ENCODE data around the gene KMT5B.

Gene KMT5B

GRCh38 chr11:68168694-68169093, 44.4 kb downstream of the KMT5B start:
- TF ChIP-seq TAF1 (IDR thresholded peaks at IDR 0.05; ENCODE audit: low read depth, low read length) (no peak), PAX5 (IDR thresholded peaks at IDR 0.05; ENCODE audit: insufficient read depth, low read length, severe bottlenecking) (no peak), POU2F2 (IDR thresholded peaks at IDR 0.05; ENCODE audit: low read depth, low read length) (no peak), POLR2A (IDR thresholded peaks at IDR 0.05; ENCODE audit: low read depth, low read length) (no peak), SPI1 (IDR thresholded peaks at IDR 0.05; ENCODE audit: low read depth, low read length) (no peak), POLR2AphosphoS5 (IDR thresholded peaks at IDR 0.05; ENCODE audit: low read depth, low read length) (no peak)
- DNase-seq (ENCODE audit: insufficient read length, low spot score) (no peak), FAIRE-seq (no peak)

GRCh38 chr11:68167474-68167873, 45.6 kb downstream of the KMT5B start:
- DNase-seq (ENCODE audit: insufficient read length, low spot score) (no peak), FAIRE-seq (no peak)
- TF ChIP-seq PAX5 (IDR thresholded peaks at IDR 0.05; ENCODE audit: insufficient read depth, low read length, severe bottlenecking), result no peak
- no peak for TF ChIP-seq POLR2AphosphoS5 (IDR thresholded peaks at IDR 0.05; ENCODE audit: low read depth, low read length)
- no peak for TF ChIP-seq SPI1 (IDR thresholded peaks at IDR 0.05; ENCODE audit: low read depth, low read length)
- no peak for TF ChIP-seq TAF1 (IDR thresholded peaks at IDR 0.05; ENCODE audit: low read depth, low read length)
- no peak for TF ChIP-seq POU2F2 (IDR thresholded peaks at IDR 0.05; ENCODE audit: low read depth, low read length)
- TF ChIP-seq POLR2A (IDR thresholded peaks at IDR 0.05; ENCODE audit: low read depth, low read length), result no peak

GRCh38 chr11:68166969-68167368, 46.1 kb downstream of the KMT5B start:
- no peak for FAIRE-seq

GRCh38 chr11:68165601-68166000, 47.5 kb downstream of the KMT5B start:
- FAIRE-seq, result no peak

More at GRCh38 chr11:68166969-68167368, 46.1 kb downstream of the KMT5B start:
- no peak for DNase-seq (ENCODE audit: insufficient read length, low spot score)
- TF ChIP-seq PAX5 (IDR thresholded peaks at IDR 0.05; ENCODE audit: insufficient read depth, low read length, severe bottlenecking) (no peak), POLR2AphosphoS5 (IDR thresholded peaks at IDR 0.05; ENCODE audit: low read depth, low read length) (no peak), POLR2A (IDR thresholded peaks at IDR 0.05; ENCODE audit: low read depth, low read length) (no peak), POU2F2 (IDR thresholded peaks at IDR 0.05; ENCODE audit: low read depth, low read length) (no peak), SPI1 (IDR thresholded peaks at IDR 0.05; ENCODE audit: low read depth, low read length) (no peak), TAF1 (IDR thresholded peaks at IDR 0.05; ENCODE audit: low read depth, low read length) (no peak)

GRCh38 chr11:68164437-68164836, 48.7 kb downstream of the KMT5B start:
- DNase-seq (ENCODE audit: insufficient read length, low spot score) (no peak), FAIRE-seq (no peak)
- TF ChIP-seq POLR2A (IDR thresholded peaks at IDR 0.05; ENCODE audit: low read depth, low read length), result no peak
- no peak for TF ChIP-seq TAF1 (IDR thresholded peaks at IDR 0.05; ENCODE audit: low read depth, low read length)
- TF ChIP-seq PAX5 (IDR thresholded peaks at IDR 0.05; ENCODE audit: insufficient read depth, low read length, severe bottlenecking), result no peak
- no peak for TF ChIP-seq SPI1 (IDR thresholded peaks at IDR 0.05; ENCODE audit: low read depth, low read length)
- TF ChIP-seq POU2F2 (IDR thresholded peaks at IDR 0.05; ENCODE audit: low read depth, low read length), result no peak
- TF ChIP-seq POLR2AphosphoS5 (IDR thresholded peaks at IDR 0.05; ENCODE audit: low read depth, low read length), result no peak

More at GRCh38 chr11:68165601-68166000, 47.5 kb downstream of the KMT5B start:
- TF ChIP-seq POLR2AphosphoS5 (IDR thresholded peaks at IDR 0.05; ENCODE audit: low read depth, low read length) (no peak), TAF1 (IDR thresholded peaks at IDR 0.05; ENCODE audit: low read depth, low read length) (no peak), POLR2A (IDR thresholded peaks at IDR 0.05; ENCODE audit: low read depth, low read length) (no peak), POU2F2 (IDR thresholded peaks at IDR 0.05; ENCODE audit: low read depth, low read length) (no peak), SPI1 (IDR thresholded peaks at IDR 0.05; ENCODE audit: low read depth, low read length) (no peak), PAX5 (IDR thresholded peaks at IDR 0.05; ENCODE audit: insufficient read depth, low read length, severe bottlenecking) (no peak)
- DNase-seq (ENCODE audit: insufficient read length, low spot score), result no peak

GRCh38 chr11:68163691-68164090, 49.4 kb downstream of the KMT5B start:
- TF ChIP-seq PAX5 (IDR thresholded peaks at IDR 0.05; ENCODE audit: insufficient read depth, low read length, severe bottlenecking) (no peak), POU2F2 (IDR thresholded peaks at IDR 0.05; ENCODE audit: low read depth, low read length) (no peak), SPI1 (IDR thresholded peaks at IDR 0.05; ENCODE audit: low read depth, low read length) (no peak), POLR2A (IDR thresholded peaks at IDR 0.05; ENCODE audit: low read depth, low read length) (no peak), TAF1 (IDR thresholded peaks at IDR 0.05; ENCODE audit: low read depth, low read length) (no peak), POLR2AphosphoS5 (IDR thresholded peaks at IDR 0.05; ENCODE audit: low read depth, low read length) (no peak)
- DNase-seq (ENCODE audit: insufficient read length, low spot score), result no peak
- FAIRE-seq, result no peak

- FAIRE-seq (no peak), DNase-seq (ENCODE audit: insufficient read length, low spot score) (no peak)
- no peak for TF ChIP-seq SPI1 (IDR thresholded peaks at IDR 0.05; ENCODE audit: low read depth, low read length)
- no peak for TF ChIP-seq POLR2AphosphoS5 (IDR thresholded peaks at IDR 0.05; ENCODE audit: low read depth, low read length)
- TF ChIP-seq TAF1 (IDR thresholded peaks at IDR 0.05; ENCODE audit: low read depth, low read length), result no peak
- TF ChIP-seq POU2F2 (IDR thresholded peaks at IDR 0.05; ENCODE audit: low read depth, low read length), result no peak
- no peak for TF ChIP-seq PAX5 (IDR thresholded peaks at IDR 0.05; ENCODE audit: insufficient read depth, low read length, severe bottlenecking)
- no peak for TF ChIP-seq POLR2A (IDR thresholded peaks at IDR 0.05; ENCODE audit: low read depth, low read length)
Measured at GRCh38 chr11:68160100-68160695, 52.9 kb downstream of the KMT5B start.

- DNase-seq (ENCODE audit: insufficient read length, low spot score) (no peak), FAIRE-seq (no peak)
- TF ChIP-seq POU2F2 (IDR thresholded peaks at IDR 0.05; ENCODE audit: low read depth, low read length) (no peak), POLR2AphosphoS5 (IDR thresholded peaks at IDR 0.05; ENCODE audit: low read depth, low read length) (no peak), PAX5 (IDR thresholded peaks at IDR 0.05; ENCODE audit: insufficient read depth, low read length, severe bottlenecking) (no peak), POLR2A (IDR thresholded peaks at IDR 0.05; ENCODE audit: low read depth, low read length) (no peak), TAF1 (IDR thresholded peaks at IDR 0.05; ENCODE audit: low read depth, low read length) (no peak), SPI1 (IDR thresholded peaks at IDR 0.05; ENCODE audit: low read depth, low read length) (no peak)
Measured at GRCh38 chr11:68159665-68160064, 53.4 kb downstream of the KMT5B start.

GRCh38 chr11:68159161-68159560, 53.9 kb downstream of the KMT5B start:
- no peak for TF ChIP-seq TAF1 (IDR thresholded peaks at IDR 0.05; ENCODE audit: low read depth, low read length)
- TF ChIP-seq POU2F2 (IDR thresholded peaks at IDR 0.05; ENCODE audit: low read depth, low read length), result no peak
- TF ChIP-seq POLR2A (IDR thresholded peaks at IDR 0.05; ENCODE audit: low read depth, low read length), result no peak
- TF ChIP-seq POLR2AphosphoS5 (IDR thresholded peaks at IDR 0.05; ENCODE audit: low read depth, low read length), result no peak
- no peak for TF ChIP-seq SPI1 (IDR thresholded peaks at IDR 0.05; ENCODE audit: low read depth, low read length)
- no peak for TF ChIP-seq PAX5 (IDR thresholded peaks at IDR 0.05; ENCODE audit: insufficient read depth, low read length, severe bottlenecking)
- DNase-seq (ENCODE audit: insufficient read length, low spot score) (no peak), FAIRE-seq (no peak)
